Measurements from ENCODE around the gene GUCD1.
A peak's percentile ranks its signal among the peaks of the same experiment; 100 is the strongest.

GUCD1 gene

GRCh38 chr22:24503843-24504338 is 51.0 kb downstream of the GUCD1 start:
- Histone ChIP-seq H3K27me3 (ENCODE audit: low read depth) (no peaks in the 10 kb centered on the region), H3K36me3 (replicated peaks) (no peaks in the 10 kb centered on the region), H3K4me3 (no peak overlapping the region), H3K9me3 (no peaks in the 10 kb centered on the region; the same call in 1 of the 2 replicates), H3K4me1 (peaks cover 9% of the 10 kb centered on the region)
- DNase-seq (ENCODE audit: low spot score in 2 of 2): no peak
- in situ Hi-C loops (cut with MboI; ENCODE audit: low sequenced_read_pairs): no loop called here

GRCh38 chr22:24503137-24503842 is 51.6 kb downstream of the GUCD1 start:
- peak in 1 of 2 experiments; percentile 68 for DNase-seq (ENCODE audit: low spot score in 2 of 2)
- in situ Hi-C loops (cut with MboI; ENCODE audit: low sequenced_read_pairs): no loop called here
- no peaks in the 10 kb centered on the region for H3K27me3 ChIP-seq (ENCODE audit: low read depth)
- H3K4me1 ChIP-seq: peaks cover 9% of the 10 kb centered on the region
- H3K9me3 ChIP-seq: no peaks in the 10 kb centered on the region
- H3K4me3 ChIP-seq: no peak overlapping the region
- no peaks in the 10 kb centered on the region for H3K36me3 ChIP-seq (replicated peaks)

- H3K27me3 ChIP-seq (ENCODE audit: low read depth): no peaks in the 10 kb centered on the region
- H3K9me3 ChIP-seq: no peaks in the 10 kb centered on the region
- in situ Hi-C loops (cut with MboI; ENCODE audit: low sequenced_read_pairs): no loop called here
- H3K36me3 ChIP-seq (replicated peaks): no peaks in the 10 kb centered on the region
- DNase-seq (ENCODE audit: low spot score in 2 of 2): no peak
- H3K4me1 ChIP-seq: peaks cover 8% of the 10 kb centered on the region
- no peak overlapping the region for H3K4me3 ChIP-seq
Observed at GRCh38 chr22:24502541-24502940, 52.4 kb downstream of the GUCD1 start.

GRCh38 chr22:24502034-24502433 is 52.9 kb downstream of the GUCD1 start:
- peaks cover 3% of the 10 kb centered on the region for H3K4me1 ChIP-seq
- DNase-seq (ENCODE audit: low spot score in 2 of 2): no peak
- H3K27me3 ChIP-seq (ENCODE audit: low read depth): no peaks in the 10 kb centered on the region
- H3K9me3 ChIP-seq: no peaks in the 10 kb centered on the region
- H3K36me3 ChIP-seq (replicated peaks): no peaks in the 10 kb centered on the region
- in situ Hi-C loops (cut with MboI; ENCODE audit: low sequenced_read_pairs): no loop called here
- H3K4me3 ChIP-seq: no peak overlapping the region

- H3K36me3 ChIP-seq (replicated peaks): no peaks in the 10 kb centered on the region
- H3K4me3 ChIP-seq: no peak overlapping the region
- no peaks in the 10 kb centered on the region for H3K9me3 ChIP-seq
- DNase-seq (ENCODE audit: low spot score in 2 of 2): no peak
- H3K4me1 ChIP-seq: no peaks in the 10 kb centered on the region
- no peaks in the 10 kb centered on the region for H3K27me3 ChIP-seq (ENCODE audit: low read depth)
- in situ Hi-C loops (cut with MboI; ENCODE audit: low sequenced_read_pairs): no loop called here
Observed at GRCh38 chr22:24501301-24502005, 53.5 kb downstream of the GUCD1 start.

- Histone ChIP-seq H3K9me3 (no peaks in the 10 kb centered on the region), H3K27me3 (ENCODE audit: low read depth) (no peaks in the 10 kb centered on the region), H3K4me1 (no peaks in the 10 kb centered on the region), H3K4me3 (no peak overlapping the region), H3K36me3 (replicated peaks) (no peaks in the 10 kb centered on the region)
- DNase-seq (ENCODE audit: low spot score in 2 of 2): no peak
- in situ Hi-C loops (cut with MboI; ENCODE audit: low sequenced_read_pairs): no loop called here
Observed at GRCh38 chr22:24500277-24500820, 54.6 kb downstream of the GUCD1 start.

- Histone ChIP-seq H3K4me1 (no peaks in the 10 kb centered on the region), H3K4me3 (no peak overlapping the region), H3K27me3 (ENCODE audit: low read depth) (no peaks in the 10 kb centered on the region), H3K36me3 (replicated peaks) (no peaks in the 10 kb centered on the region), H3K9me3 (no peaks in the 10 kb centered on the region)
- in situ Hi-C loops (cut with MboI; ENCODE audit: low sequenced_read_pairs): no loop called here
- DNase-seq (ENCODE audit: low spot score in 2 of 2): no peak
Observed at GRCh38 chr22:24499706-24500276, 55.1 kb downstream of the GUCD1 start.

- Histone ChIP-seq H3K4me3 (no peak overlapping the region), H3K27me3 (ENCODE audit: low read depth) (no peaks in the 10 kb centered on the region), H3K9me3 (no peaks in the 10 kb centered on the region), H3K4me1 (no peaks in the 10 kb centered on the region), H3K36me3 (replicated peaks) (no peaks in the 10 kb centered on the region)
- no peak for DNase-seq (ENCODE audit: low spot score in 2 of 2)
- in situ Hi-C loops (cut with MboI; ENCODE audit: low sequenced_read_pairs): no loop called here
Observed at GRCh38 chr22:24498824-24499223, 56.1 kb downstream of the GUCD1 start.

- in situ Hi-C loops (cut with MboI; ENCODE audit: low sequenced_read_pairs): no loop called here
- no peaks in the 10 kb centered on the region for H3K4me1 ChIP-seq
- no peaks in the 10 kb centered on the region for H3K36me3 ChIP-seq (replicated peaks)
- no peaks in the 10 kb centered on the region for H3K9me3 ChIP-seq
- DNase-seq (ENCODE audit: low spot score in 2 of 2): no peak
- H3K4me3 ChIP-seq: no peak overlapping the region
- no peaks in the 10 kb centered on the region for H3K27me3 ChIP-seq (ENCODE audit: low read depth)
Observed at GRCh38 chr22:24497841-24498258, 57.1 kb downstream of the GUCD1 start.

- H3K36me3 ChIP-seq (replicated peaks): no peaks in the 10 kb centered on the region
- no peaks in the 10 kb centered on the region for H3K4me1 ChIP-seq
- H3K4me3 ChIP-seq: no peak overlapping the region
- no peak for DNase-seq (ENCODE audit: low spot score in 2 of 2)
- no peaks in the 10 kb centered on the region for H3K9me3 ChIP-seq
- in situ Hi-C loops (cut with MboI; ENCODE audit: low sequenced_read_pairs): no loop called here
- H3K27me3 ChIP-seq (ENCODE audit: low read depth): no peaks in the 10 kb centered on the region; the same call in 1 of the 2 replicates
Observed at GRCh38 chr22:24496661-24497060, 58.3 kb downstream of the GUCD1 start.

GRCh38 chr22:24496234-24496633 is 58.7 kb downstream of the GUCD1 start:
- Histone ChIP-seq H3K9me3 (no peaks in the 10 kb centered on the region), H3K36me3 (replicated peaks) (no peaks in the 10 kb centered on the region), H3K4me3 (no peak overlapping the region), H3K27me3 (ENCODE audit: low read depth) (no peaks in the 10 kb centered on the region; the same call in 1 of the 2 replicates), H3K4me1 (no peaks in the 10 kb centered on the region)
- in situ Hi-C loops (cut with MboI; ENCODE audit: low sequenced_read_pairs): no loop called here
- no peak for DNase-seq (ENCODE audit: low spot score in 2 of 2)

- no peak for DNase-seq (ENCODE audit: low spot score in 2 of 2)
- H3K27me3 ChIP-seq (ENCODE audit: low read depth): no peaks in the 10 kb centered on the region; the same call in 1 of the 2 replicates
- H3K36me3 ChIP-seq (replicated peaks): no peaks in the 10 kb centered on the region
- in situ Hi-C loops (cut with MboI; ENCODE audit: low sequenced_read_pairs): no loop called here
- no peaks in the 10 kb centered on the region for H3K9me3 ChIP-seq
- no peak overlapping the region for H3K4me3 ChIP-seq
- no peaks in the 10 kb centered on the region for H3K4me1 ChIP-seq
Observed at GRCh38 chr22:24495365-24495675, 59.6 kb downstream of the GUCD1 start.

GRCh38 chr22:24494528-24495364 is 60.2 kb downstream of the GUCD1 start, which contains the start of gene UPB1:
TSS of gene UPB1 (plus strand) at chr22:24495332. CDS start at chr22:24495404, 72 bp downstream.
- Histone ChIP-seq H3K9me3 (no peaks in the 10 kb centered on the region), H3K27me3 (ENCODE audit: low read depth) (no peaks in the 10 kb centered on the region; the same call in 1 of the 2 replicates), H3K4me1 (no peaks in the 10 kb centered on the region), H3K4me3 (no peak within 1 kb of the TSS), H3K36me3 (replicated peaks) (no peaks in the 10 kb centered on the region)
- no peak for DNase-seq (ENCODE audit: low spot score in 2 of 2)
- in situ Hi-C loops (cut with MboI; ENCODE audit: low sequenced_read_pairs): no loop called here

All from HAP-1 (cell line).